ENCODE results near the gene SGPL1.
"Not testable (repeated sequence)": the region's sequence is repeated elsewhere in the genome, so short reads cannot be mapped to it uniquely, and the experiment has no call there.

Gene SGPL1

GRCh38 chr10:70909326-70909935 is 93.7 kb downstream of the SGPL1 start:
- no peak for DNase-seq

DNA sequence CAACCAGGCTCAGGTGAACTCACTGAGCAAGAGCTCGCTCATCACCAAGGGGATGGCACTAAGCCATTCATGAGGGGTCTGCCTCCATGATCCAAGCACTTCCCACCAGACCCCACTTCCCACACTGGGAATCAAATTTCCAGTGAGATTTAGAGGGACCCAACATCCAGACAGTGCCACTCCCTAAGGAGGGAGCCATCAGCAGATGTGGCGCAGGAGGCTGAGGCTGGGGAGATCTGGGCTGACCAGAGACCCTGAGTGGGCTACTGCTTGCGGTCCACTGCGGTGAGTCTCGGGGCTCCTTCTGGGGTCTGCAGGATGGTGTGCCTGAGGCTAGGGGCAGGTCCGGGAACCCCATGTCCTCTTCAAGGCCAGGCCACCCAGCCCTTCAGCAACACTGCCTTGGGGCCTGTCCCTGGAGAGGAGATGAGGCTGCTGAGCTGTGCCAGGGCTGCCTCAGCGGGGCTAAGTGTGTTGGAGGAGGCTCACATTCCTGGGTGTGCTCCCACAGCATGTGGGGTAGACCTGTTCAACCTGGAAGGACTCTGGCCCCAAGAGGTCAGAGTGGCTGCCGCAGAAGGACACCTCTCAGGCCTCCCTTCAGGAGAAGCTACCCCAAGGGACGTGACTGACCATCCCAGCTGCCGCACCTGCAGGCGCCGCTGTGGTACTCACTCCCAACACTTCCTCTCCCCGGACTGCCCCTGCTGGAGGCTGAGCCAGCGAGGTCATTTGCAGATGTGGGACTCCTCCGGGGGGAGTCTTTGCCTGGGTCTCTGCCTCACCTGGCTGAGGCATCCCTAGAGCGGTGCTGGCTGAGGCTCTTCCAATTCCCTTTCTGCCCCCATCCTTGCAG is 95.0 kb downstream of the SGPL1 start:
- DNase-seq: no peak

DNA sequence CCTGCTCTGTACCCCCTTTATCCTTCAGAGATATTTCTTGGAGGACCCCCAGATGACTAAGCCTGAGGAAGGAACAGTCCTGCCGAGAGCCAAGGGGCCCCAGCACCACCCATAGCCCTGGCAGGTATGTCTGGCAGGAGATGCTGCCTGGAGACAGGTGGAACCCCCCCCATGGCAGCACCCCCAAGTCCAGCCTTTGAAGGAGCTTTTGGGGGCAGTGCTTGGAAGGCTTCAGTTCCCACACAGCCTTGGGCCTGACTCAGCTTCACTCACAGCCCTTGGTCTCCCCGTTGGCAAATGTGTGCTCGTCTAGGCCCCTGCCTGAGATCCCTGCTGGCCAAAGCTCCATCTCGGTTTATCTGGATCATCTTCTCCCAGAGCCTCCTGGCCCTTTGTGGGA is 95.6 kb downstream of the SGPL1 start:
- DNase-seq: no peak

DNA sequence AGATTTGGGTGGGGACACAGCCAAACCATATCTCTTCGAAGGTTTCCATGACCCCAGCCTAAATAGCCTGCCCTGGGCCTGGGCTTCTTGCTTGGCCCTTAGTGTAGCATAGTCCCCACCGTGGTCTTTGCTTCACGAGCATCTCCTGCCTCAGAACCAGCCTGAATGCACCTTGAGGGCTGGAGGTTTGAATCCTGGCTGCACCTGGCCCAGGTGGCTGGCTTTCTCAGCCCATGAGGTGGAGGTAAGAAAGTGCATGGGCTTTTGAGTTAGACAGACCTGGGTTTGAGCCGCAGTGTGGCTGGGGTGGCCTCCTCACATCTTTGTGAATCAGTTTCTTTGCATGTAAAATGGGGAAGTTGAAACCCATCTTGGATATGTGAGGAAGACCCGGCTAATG is 96.8 kb downstream of the SGPL1 start:
- DNase-seq: no peak

- no peak for DNase-seq
Observed at GRCh38 chr10:70913191-70913892, 97.6 kb downstream of the SGPL1 start.

- no peak for DNase-seq
Observed at GRCh38 chr10:70913893-70914240, 98.1 kb downstream of the SGPL1 start.

DNA sequence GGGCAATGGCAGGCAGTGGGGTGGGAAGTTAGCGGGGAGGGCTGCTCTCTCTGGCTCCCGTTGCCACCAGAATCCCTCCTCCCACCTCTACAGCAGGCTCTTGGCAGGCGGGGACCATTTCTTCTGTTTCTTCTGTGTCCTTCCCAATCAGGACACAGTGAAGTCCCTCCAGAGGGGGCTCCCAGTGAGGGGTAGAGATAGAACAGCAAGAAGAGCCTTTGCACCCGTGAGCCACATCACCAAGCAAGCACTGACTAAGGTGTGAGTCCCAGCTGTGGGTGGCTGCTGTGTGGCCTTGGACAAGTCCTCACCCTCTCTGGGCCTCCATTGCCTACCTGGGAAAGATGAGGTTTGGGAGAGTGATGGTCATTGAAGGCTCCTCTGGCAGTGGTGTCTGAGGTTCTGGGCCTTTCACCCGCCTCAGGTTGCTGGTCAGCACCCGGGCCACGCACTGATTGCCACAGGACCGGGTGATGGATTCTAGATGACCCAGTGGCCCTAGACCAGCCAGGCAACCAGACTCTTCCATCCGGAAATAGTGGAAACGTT is 98.6 kb downstream of the SGPL1 start:
- DNase-seq: no peak

DNA sequence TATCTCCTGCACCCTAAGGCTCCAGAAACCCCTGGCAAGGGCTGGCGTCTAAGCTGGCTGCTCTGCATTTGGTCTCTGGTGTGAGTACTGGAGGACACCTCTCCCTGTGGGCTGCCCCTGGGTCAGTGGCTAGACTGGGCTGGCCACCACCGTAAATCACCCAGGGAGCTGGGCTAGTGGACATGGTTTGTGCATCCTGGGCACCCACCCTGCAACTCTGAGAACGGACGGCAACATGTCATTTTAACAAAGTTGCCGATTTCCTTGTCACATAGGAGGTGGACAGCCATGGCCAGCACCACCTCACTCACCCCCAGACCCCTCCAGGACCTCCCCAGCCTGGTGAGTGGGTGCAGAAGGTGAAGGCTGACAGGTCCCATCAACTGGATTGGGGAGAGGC is 99.5 kb downstream of the SGPL1 start:
- DNase-seq: no peak

GRCh38 chr10:70915806-70916205 is 100.1 kb downstream of the SGPL1 start:
- DNase-seq: no peak

GRCh38 chr10:70916241-70916640 is 100.5 kb downstream of the SGPL1 start:
- DNase-seq: no peak

- peak; percentile 39 for DNase-seq
Observed at GRCh38 chr10:70917226-70917625, 101.5 kb downstream of the SGPL1 start.

DNA sequence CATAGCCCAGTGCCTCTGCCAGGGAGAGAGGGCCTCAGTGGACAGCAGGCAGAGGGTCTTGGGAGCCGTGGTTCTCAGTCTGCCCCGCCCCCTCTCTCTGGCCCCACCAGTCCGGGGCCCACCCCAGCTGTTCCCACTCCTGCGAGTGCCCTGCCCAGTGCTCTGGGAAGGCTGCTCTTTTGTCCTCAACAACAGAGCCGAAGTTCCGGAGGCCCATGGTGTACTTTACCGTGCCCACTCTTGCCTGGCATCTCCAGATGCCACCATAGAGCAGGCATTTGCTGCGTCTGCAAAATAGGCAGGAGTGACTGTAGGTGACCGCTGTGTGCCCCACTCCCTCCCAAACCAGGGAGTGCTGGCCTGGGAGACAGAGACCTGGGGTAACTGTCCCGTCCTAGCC is 101.9 kb downstream of the SGPL1 start:
- no peak for DNase-seq

- DNase-seq: no peak
Observed at GRCh38 chr10:70918851-70919530, 103.2 kb downstream of the SGPL1 start.

- DNase-seq: not testable (repeated sequence)
Observed at GRCh38 chr10:70919906-70920305, 104.2 kb downstream of the SGPL1 start.

- peak; percentile 59 for DNase-seq
Observed at GRCh38 chr10:70920519-70920918, 104.8 kb downstream of the SGPL1 start.

GRCh38 chr10:70921285-70921684 is 105.5 kb downstream of the SGPL1 start:
- no peak for DNase-seq

DNA sequence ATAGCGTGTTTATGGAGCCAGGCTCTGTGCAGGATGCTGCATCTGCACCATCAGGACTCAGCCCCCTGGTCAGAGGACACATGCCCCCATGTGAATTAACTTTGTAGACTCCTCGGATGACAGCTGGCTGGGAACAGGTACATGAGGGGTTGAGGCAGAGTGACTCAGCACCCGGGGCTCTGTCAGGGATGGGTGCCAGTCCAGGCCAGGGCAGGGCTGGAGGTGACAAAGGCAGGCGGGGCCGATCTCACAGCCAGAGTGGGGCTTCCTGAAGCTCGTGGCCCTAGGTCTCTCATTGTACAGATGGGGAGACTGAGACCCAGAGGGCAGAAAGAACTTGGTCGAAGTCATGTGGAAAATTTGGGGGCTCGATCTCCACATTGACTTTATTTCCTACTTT is 107.9 kb downstream of the SGPL1 start:
- no peak for DNase-seq

- DNase-seq: no peak
Observed at GRCh38 chr10:70925377-70926225, 109.9 kb downstream of the SGPL1 start.

- DNase-seq: no peak
Observed at GRCh38 chr10:70926226-70927000, 110.7 kb downstream of the SGPL1 start.

- no peak for DNase-seq
Observed at GRCh38 chr10:70927189-70927943, 111.6 kb downstream of the SGPL1 start.

DNA sequence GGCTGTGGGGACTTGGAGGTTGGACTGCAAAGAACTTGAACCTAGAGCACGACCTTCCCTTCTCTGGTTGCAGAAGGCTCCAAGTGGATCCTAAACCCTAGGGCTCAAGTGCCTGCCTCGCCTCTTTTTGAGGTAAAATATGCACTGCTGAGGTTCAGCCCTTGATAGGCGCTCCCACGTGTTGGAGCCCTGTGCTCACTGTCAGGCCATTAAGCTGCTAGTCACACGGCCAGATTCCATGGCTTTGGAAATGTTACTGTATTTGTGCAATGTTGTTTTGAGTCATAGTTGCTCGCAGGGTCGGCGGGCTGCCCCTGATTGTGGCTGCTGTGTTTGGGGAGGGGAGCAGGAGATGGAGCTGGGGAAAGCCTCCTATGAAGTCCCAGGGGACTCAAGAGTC is 112.4 kb downstream of the SGPL1 start:
- no peak for DNase-seq

Data from NCI-H526 treated with DMSO at 0.1 percent for 48 hours (cell line).